ENCODE measurements around the gene NATD1.

GRCh38 chr17:21194703-21195102, 58.5 kb downstream of the NATD1 start:
- TF ChIP-seq, protein P1, sequence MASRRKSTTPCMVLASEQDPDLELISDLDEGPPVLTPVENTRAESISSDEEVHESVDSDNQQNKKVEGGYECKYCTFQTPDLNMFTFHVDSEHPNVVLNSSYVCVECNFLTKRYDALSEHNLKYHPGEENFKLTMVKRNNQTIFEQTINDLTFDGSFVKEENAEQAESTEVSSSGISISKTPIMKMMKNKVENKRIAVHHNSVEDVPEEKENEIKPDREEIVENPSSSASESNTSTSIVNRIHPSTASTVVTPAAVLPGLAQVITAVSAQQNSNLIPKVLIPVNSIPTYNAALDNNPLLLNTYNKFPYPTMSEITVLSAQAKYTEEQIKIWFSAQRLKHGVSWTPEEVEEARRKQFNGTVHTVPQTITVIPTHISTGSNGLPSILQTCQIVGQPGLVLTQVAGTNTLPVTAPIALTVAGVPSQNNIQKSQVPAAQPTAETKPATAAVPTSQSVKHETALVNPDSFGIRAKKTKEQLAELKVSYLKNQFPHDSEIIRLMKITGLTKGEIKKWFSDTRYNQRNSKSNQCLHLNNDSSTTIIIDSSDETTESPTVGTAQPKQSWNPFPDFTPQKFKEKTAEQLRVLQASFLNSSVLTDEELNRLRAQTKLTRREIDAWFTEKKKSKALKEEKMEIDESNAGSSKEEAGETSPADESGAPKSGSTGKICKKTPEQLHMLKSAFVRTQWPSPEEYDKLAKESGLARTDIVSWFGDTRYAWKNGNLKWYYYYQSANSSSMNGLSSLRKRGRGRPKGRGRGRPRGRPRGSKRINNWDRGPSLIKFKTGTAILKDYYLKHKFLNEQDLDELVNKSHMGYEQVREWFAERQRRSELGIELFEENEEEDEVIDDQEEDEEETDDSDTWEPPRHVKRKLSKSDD (conservative IDR thresholded peaks at IDR 0.05; ENCODE audit: low read length), result no peak
- no peak for TF ChIP-seq CHD4 (IDR thresholded peaks at IDR 0.05; ENCODE audit: insufficient read depth, insufficient replicate concordance, low read depth, low read length, poor library complexity, severe bottlenecking)
- TF ChIP-seq ZNF354B (CRISPR knock-in tag; IDR thresholded peaks at IDR 0.05), result no peak
- TF ChIP-seq ZBTB43 (CRISPR knock-in tag; IDR thresholded peaks at IDR 0.05), result no peak
- TF ChIP-seq ZNF121 (CRISPR knock-in tag; conservative IDR thresholded peaks at IDR 0.05), result no peak
- TF ChIP-seq, protein P2, sequence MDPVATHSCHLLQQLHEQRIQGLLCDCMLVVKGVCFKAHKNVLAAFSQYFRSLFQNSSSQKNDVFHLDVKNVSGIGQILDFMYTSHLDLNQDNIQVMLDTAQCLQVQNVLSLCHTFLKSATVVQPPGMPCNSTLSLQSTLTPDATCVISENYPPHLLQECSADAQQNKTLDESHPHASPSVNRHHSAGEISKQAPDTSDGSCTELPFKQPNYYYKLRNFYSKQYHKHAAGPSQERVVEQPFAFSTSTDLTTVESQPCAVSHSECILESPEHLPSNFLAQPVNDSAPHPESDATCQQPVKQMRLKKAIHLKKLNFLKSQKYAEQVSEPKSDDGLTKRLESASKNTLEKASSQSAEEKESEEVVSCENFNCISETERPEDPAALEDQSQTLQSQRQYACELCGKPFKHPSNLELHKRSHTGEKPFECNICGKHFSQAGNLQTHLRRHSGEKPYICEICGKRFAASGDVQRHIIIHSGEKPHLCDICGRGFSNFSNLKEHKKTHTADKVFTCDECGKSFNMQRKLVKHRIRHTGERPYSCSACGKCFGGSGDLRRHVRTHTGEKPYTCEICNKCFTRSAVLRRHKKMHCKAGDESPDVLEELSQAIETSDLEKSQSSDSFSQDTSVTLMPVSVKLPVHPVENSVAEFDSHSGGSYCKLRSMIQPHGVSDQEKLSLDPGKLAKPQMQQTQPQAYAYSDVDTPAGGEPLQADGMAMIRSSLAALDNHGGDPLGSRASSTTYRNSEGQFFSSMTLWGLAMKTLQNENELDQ (CRISPR knock-in tag; IDR thresholded peaks at IDR 0.05; ENCODE audit: borderline replicate concordance), result no peak
- TF ChIP-seq, protein P3, sequence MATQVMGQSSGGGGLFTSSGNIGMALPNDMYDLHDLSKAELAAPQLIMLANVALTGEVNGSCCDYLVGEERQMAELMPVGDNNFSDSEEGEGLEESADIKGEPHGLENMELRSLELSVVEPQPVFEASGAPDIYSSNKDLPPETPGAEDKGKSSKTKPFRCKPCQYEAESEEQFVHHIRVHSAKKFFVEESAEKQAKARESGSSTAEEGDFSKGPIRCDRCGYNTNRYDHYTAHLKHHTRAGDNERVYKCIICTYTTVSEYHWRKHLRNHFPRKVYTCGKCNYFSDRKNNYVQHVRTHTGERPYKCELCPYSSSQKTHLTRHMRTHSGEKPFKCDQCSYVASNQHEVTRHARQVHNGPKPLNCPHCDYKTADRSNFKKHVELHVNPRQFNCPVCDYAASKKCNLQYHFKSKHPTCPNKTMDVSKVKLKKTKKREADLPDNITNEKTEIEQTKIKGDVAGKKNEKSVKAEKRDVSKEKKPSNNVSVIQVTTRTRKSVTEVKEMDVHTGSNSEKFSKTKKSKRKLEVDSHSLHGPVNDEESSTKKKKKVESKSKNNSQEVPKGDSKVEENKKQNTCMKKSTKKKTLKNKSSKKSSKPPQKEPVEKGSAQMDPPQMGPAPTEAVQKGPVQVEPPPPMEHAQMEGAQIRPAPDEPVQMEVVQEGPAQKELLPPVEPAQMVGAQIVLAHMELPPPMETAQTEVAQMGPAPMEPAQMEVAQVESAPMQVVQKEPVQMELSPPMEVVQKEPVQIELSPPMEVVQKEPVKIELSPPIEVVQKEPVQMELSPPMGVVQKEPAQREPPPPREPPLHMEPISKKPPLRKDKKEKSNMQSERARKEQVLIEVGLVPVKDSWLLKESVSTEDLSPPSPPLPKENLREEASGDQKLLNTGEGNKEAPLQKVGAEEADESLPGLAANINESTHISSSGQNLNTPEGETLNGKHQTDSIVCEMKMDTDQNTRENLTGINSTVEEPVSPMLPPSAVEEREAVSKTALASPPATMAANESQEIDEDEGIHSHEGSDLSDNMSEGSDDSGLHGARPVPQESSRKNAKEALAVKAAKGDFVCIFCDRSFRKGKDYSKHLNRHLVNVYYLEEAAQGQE (IDR thresholded peaks at IDR 0.05; ENCODE audit: borderline replicate concordance), result no peak
- TF ChIP-seq, protein P3 (CRISPR knock-in tag; IDR thresholded peaks at IDR 0.05; ENCODE audit: low read depth), result no peak
- no peak for TF ChIP-seq HIVEP1 (CRISPR knock-in tag; IDR thresholded peaks at IDR 0.05)
- TF ChIP-seq CTCF (IDR thresholded peaks at IDR 0.05 in 2 of 3, conservative IDR thresholded peaks at IDR 0.05 in 1 of 3; ENCODE audit: insufficient read depth in 2 of 3, low read depth in 1 of 3, low read length in 3 of 3), result no peak
- no peak for TF ChIP-seq PHF20 (IDR thresholded peaks at IDR 0.05; ENCODE audit: partially characterized antibody)
- TF ChIP-seq, protein P4, sequence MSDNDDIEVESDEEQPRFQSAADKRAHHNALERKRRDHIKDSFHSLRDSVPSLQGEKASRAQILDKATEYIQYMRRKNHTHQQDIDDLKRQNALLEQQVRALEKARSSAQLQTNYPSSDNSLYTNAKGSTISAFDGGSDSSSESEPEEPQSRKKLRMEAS (CRISPR knock-in tag; IDR thresholded peaks at IDR 0.05), result no peak
- TF ChIP-seq BRCA1 (IDR thresholded peaks at IDR 0.05), result no peak
- TF ChIP-seq BRCA1 (CRISPR knock-in tag; IDR thresholded peaks at IDR 0.05), result no peak

All from K562 (cell line).